ENCODE results near the gene SYNDIG1.

SYNDIG1 gene

DNA sequence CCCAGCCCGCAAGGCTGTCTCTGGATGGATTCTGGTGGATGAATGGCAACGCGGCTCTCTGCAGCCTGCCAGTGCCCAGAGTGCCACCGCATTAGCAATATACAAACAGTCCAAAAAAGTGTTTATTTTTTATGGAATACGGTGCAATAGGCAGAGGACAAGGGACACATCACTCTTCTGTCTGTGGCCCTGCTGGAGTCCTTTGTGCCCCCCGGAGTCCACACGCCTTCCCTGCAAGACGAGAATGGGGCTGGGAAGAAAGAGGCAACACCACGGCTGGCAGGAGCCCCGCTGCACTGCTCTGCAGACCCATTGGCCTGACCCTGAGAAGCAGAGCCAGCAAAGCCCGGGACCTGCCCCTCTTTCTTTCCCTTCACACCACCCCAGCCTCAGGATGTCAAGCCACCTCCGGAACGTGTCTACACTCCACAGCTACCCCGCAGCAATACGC is 196.3 kb downstream of the SYNDIG1 start:
- H3K4me3 ChIP-seq (ENCODE audit: low read length) = no peak overlapping the region
- no peaks in the 10 kb centered on the region for H3K27me3 ChIP-seq (ENCODE audit: control insufficient read depth, insufficient read depth, low read length)
- no peaks in the 10 kb centered on the region for H3K4me1 ChIP-seq (ENCODE audit: control insufficient read depth, insufficient read depth, low read length)
- no peak overlapping the region for H3K27ac ChIP-seq (ENCODE audit: low read depth, low read length)
- H3K36me3 ChIP-seq (ENCODE audit: control insufficient read depth, insufficient read depth, low read length) = no peaks in the 10 kb centered on the region
- no peak overlapping the region for H3K9ac ChIP-seq (ENCODE audit: low read length)

DNA sequence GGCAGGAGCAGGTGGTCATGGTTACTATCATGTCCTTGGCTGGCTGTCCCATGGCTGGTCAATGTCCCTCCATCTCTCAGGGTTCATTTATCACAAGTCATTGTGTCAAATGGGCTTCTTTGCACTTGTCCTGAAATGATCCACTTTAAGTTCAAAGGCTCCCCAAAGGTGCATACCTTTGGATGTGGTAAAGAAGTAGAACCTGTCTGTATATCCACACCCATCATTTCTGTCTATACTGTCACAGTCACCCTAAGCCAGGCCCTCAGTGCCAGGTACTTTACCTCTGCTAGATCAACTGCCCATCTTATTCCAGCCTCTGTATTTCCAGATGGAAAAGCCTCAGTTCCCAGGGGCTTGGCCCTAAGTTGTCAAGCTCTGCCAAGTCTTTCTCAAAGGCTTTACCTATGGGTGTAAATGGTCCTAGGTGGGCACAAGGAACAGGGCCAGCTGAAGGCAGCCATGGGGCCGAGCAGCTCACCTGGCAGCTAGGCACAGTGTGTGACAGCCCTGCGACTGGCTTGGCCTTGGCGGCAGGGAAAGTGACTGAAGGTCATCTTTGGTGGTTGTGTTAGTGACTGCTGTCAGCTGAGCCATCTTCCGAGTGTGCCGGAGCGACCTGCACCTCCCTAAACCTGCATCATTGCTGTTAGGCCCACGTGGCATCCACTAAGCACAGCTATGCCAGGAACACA is 198.4 kb downstream of the SYNDIG1 start:
- H3K27me3 ChIP-seq (ENCODE audit: control insufficient read depth, insufficient read depth, low read length) = no peaks in the 10 kb centered on the region
- no peak overlapping the region for H3K4me3 ChIP-seq (ENCODE audit: low read length)
- H3K36me3 ChIP-seq (ENCODE audit: control insufficient read depth, insufficient read depth, low read length) = no peaks in the 10 kb centered on the region
- no peak overlapping the region for H3K9ac ChIP-seq (ENCODE audit: low read length)
- H3K4me1 ChIP-seq (ENCODE audit: control insufficient read depth, insufficient read depth, low read length) = no peaks in the 10 kb centered on the region
- H3K27ac ChIP-seq (ENCODE audit: low read depth, low read length) = no peak overlapping the region

DNA sequence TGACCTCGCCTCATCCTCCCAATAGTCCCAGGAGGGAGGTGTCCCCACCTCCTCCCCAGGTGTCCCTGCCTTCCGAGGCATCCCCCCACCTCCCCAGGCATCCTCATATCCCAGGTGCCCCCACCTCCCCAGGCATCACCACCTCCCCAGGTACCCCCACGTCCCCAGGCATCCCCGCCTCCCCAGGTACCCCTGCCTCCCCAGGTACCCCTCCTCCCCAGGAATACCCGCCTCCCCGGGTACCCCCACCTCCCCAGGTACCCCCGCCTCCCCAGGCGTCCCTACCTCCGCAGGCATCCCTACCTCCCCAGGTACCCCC is 198.9 kb downstream of the SYNDIG1 start:
- Histone ChIP-seq H3K4me1 (ENCODE audit: control insufficient read depth, insufficient read depth, low read length) (no peaks in the 10 kb centered on the region), H3K27ac (ENCODE audit: low read depth, low read length) (no peak overlapping the region), H3K36me3 (ENCODE audit: control insufficient read depth, insufficient read depth, low read length) (no peaks in the 10 kb centered on the region), H3K9ac (ENCODE audit: low read length) (no peak overlapping the region), H3K4me3 (ENCODE audit: low read length) (no peak overlapping the region), H3K27me3 (ENCODE audit: control insufficient read depth, insufficient read depth, low read length) (no peaks in the 10 kb centered on the region)

DNA sequence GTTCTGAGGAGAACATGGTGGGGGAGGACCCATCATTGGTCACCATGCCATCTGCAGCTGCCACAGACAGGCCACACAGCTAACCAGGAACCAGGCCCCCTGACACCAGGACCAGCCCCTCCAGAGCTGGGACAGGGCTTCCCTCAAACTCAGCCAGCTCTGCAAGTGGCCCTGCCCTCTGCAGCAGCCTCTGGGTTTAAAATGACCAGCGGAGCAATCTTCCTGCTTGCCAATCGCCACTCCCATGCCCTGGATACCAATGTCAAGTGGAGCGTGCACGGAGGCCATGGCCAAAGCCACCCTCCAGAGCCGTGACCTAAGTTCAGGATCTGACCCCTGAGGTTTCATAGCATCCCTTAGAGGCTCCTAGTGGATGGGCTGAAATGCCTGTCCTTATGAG is 199.4 kb downstream of the SYNDIG1 start:
- H3K27ac ChIP-seq (ENCODE audit: low read depth, low read length) = no peak overlapping the region
- H3K4me1 ChIP-seq (ENCODE audit: control insufficient read depth, insufficient read depth, low read length) = no peaks in the 10 kb centered on the region
- H3K9ac ChIP-seq (ENCODE audit: low read length) = no peak overlapping the region
- H3K36me3 ChIP-seq (ENCODE audit: control insufficient read depth, insufficient read depth, low read length) = no peaks in the 10 kb centered on the region
- H3K4me3 ChIP-seq (ENCODE audit: low read length) = no peak overlapping the region
- no peaks in the 10 kb centered on the region for H3K27me3 ChIP-seq (ENCODE audit: control insufficient read depth, insufficient read depth, low read length)

DNA sequence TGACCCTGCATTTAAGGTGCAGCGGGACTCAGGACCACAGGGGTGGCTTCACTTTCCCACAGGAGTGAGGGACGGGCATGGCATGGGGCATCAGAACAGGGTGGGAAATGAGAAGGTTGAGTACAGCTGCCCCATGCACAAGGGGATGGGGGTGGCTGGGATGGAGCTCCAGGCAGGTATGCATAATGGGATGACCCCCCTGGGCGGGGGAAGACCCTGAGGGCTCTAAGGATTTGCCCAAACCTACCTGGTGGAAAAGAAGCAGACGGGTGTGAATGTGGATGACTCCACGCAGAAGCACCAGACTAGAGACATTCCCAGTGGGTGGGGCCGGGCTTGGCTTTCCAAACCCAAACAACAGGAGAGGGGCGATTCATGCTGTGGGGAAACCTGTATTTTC is 200.3 kb downstream of the SYNDIG1 start:
- H3K36me3 ChIP-seq (ENCODE audit: control insufficient read depth, insufficient read depth, low read length) = no peaks in the 10 kb centered on the region

DNA sequence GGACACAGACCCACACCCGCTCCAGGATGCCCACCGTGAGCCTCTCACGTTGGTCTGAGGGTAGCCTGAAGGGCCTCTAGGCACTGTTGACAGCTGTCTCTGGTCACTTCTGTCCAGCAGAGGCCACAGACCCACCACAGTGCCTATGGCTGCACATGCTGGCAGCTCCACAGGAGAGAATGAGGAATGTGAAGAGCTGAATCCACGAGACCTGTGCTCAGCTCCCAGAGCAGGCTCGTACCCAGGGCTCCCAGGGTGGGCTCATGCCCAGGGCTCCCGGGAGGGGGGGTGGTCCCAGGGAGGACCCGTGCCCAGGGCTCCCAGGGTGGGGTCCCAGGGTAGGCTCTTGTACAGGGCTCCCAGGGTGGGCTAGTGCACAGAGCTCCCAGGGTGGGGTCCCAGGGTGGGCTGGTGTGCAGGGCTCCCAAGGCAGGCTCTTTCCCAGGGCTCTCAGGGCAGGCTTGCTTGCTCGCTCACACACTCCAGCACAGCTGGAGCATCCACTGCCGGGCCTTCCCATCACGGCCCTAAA is 201.0 kb downstream of the SYNDIG1 start:
- H3K4me1 ChIP-seq (ENCODE audit: control insufficient read depth, insufficient read depth, low read length) = no peaks in the 10 kb centered on the region
- no peaks in the 10 kb centered on the region for H3K27me3 ChIP-seq (ENCODE audit: control insufficient read depth, insufficient read depth, low read length)
- no peak overlapping the region for H3K9ac ChIP-seq (ENCODE audit: low read length)
- no peak overlapping the region for H3K27ac ChIP-seq (ENCODE audit: low read depth, low read length)
- no peak overlapping the region for H3K4me3 ChIP-seq (ENCODE audit: low read length)
- no peaks in the 10 kb centered on the region for H3K36me3 ChIP-seq (ENCODE audit: control insufficient read depth, insufficient read depth, low read length)

More for the DNA sequence above, 200.3 kb downstream of the SYNDIG1 start:
- Histone ChIP-seq H3K27ac (ENCODE audit: low read depth, low read length) (no peak overlapping the region), H3K4me1 (ENCODE audit: control insufficient read depth, insufficient read depth, low read length) (no peaks in the 10 kb centered on the region), H3K4me3 (ENCODE audit: low read length) (no peak overlapping the region), H3K27me3 (ENCODE audit: control insufficient read depth, insufficient read depth, low read length) (no peaks in the 10 kb centered on the region), H3K9ac (ENCODE audit: low read length) (no peak overlapping the region)

DNA sequence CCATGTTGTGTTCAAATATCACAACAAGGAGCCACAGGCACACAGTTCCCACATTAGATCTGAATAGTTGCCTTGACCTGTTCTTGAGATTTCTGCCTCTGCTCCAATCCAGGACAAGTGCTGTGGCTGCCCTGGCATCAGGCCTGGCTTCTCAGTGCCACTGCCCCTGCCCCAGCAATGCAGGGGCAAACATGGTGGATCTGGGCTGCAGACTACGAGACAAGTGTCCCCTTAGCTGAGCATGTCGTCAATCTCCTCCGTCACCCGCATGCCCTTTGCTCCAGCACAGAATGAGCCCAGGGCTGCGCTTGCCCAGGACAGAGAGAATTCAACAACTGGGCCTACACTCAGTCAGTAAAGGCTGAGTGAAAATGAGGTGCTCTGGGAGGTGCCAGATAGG is 201.6 kb downstream of the SYNDIG1 start:
- no peaks in the 10 kb centered on the region for H3K27me3 ChIP-seq (ENCODE audit: control insufficient read depth, insufficient read depth, low read length)
- no peaks in the 10 kb centered on the region for H3K4me1 ChIP-seq (ENCODE audit: control insufficient read depth, insufficient read depth, low read length)
- H3K36me3 ChIP-seq (ENCODE audit: control insufficient read depth, insufficient read depth, low read length) = no peaks in the 10 kb centered on the region
- no peak overlapping the region for H3K9ac ChIP-seq (ENCODE audit: low read length)
- no peak overlapping the region for H3K27ac ChIP-seq (ENCODE audit: low read depth, low read length)
- H3K4me3 ChIP-seq (ENCODE audit: low read length) = no peak overlapping the region

DNA sequence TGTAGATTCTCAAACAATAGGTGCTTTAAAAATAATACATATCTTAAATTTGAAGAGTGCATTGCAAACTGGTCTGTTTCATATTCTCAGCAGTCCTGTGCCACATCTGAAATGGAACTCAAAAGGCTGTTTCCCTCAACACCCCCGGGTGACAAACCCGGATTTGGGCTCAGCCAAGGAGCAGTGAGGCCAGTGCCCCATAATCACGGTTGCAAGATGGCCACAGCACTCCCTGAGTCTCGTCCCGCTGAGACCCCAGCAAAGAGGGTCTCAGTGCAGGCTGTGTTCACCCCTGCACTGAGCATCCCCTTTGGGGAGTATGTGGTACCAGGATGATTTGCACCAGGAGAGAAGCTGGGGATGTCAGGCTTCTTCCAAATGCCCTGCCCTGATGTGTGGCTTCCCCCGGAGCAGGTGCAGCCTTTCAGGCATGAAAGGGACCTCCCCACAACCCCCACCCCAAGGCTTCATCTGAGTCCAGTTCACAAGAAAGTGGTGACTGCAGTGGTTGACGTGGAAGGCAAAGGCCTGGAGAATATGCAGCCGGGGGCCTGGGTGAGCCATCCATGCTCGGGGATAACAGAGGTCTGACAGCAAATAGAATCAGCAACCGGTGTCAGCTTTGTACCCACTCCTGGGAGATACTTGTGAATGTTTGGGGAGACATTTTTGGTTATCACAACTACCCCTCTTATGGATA is 202.9 kb downstream of the SYNDIG1 start:
- H3K27ac ChIP-seq (ENCODE audit: low read depth, low read length) = no peak overlapping the region
- H3K4me3 ChIP-seq (ENCODE audit: low read length) = no peak overlapping the region
- H3K36me3 ChIP-seq (ENCODE audit: control insufficient read depth, insufficient read depth, low read length) = no peaks in the 10 kb centered on the region
- no peaks in the 10 kb centered on the region for H3K27me3 ChIP-seq (ENCODE audit: control insufficient read depth, insufficient read depth, low read length)
- H3K9ac ChIP-seq (ENCODE audit: low read length) = no peak overlapping the region
- H3K4me1 ChIP-seq (ENCODE audit: control insufficient read depth, insufficient read depth, low read length) = no peaks in the 10 kb centered on the region

DNA sequence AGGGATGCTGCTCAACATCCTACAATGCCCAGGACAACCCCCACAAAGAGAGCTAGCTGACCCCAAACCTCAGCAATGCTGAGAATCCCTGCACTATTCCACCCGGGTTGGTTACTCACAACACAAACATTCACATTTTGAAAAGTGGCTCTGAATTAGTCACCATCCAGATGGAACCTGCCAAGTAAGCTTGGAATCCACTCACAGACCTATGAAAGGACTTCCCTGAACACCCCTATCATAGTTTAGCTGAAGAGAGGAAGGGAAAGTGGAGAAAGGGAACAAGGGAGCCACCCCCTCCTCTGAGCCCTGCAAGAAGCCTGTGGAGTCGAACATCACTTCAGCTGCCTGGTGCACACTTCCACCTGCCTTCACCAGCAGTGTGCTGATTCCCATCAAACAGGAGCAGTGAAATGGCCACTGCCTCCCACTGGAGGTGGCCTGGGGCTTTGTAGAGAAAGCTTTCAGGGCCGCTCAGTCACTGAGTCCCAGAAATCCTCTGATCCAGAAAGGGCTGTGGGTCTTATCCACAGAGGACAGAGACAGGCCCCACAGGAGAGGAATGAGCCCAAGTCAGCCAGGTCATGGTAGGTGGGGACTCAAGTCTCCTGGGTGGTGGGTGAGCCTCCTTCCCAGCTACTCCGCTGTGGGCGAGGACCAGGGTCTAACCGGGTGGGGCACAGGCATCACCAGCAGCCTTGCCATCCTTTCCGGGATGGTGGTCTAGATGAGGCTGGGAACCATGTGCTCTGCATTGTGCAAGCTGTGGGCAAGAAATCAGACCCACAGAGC is 203.7 kb downstream of the SYNDIG1 start:
- Histone ChIP-seq H3K4me1 (ENCODE audit: control insufficient read depth, insufficient read depth, low read length) (no peaks in the 10 kb centered on the region), H3K27me3 (ENCODE audit: control insufficient read depth, insufficient read depth, low read length) (no peaks in the 10 kb centered on the region), H3K4me3 (ENCODE audit: low read length) (no peak overlapping the region), H3K36me3 (ENCODE audit: control insufficient read depth, insufficient read depth, low read length) (no peaks in the 10 kb centered on the region), H3K9ac (ENCODE audit: low read length) (no peak overlapping the region), H3K27ac (ENCODE audit: low read depth, low read length) (no peak overlapping the region)

DNA sequence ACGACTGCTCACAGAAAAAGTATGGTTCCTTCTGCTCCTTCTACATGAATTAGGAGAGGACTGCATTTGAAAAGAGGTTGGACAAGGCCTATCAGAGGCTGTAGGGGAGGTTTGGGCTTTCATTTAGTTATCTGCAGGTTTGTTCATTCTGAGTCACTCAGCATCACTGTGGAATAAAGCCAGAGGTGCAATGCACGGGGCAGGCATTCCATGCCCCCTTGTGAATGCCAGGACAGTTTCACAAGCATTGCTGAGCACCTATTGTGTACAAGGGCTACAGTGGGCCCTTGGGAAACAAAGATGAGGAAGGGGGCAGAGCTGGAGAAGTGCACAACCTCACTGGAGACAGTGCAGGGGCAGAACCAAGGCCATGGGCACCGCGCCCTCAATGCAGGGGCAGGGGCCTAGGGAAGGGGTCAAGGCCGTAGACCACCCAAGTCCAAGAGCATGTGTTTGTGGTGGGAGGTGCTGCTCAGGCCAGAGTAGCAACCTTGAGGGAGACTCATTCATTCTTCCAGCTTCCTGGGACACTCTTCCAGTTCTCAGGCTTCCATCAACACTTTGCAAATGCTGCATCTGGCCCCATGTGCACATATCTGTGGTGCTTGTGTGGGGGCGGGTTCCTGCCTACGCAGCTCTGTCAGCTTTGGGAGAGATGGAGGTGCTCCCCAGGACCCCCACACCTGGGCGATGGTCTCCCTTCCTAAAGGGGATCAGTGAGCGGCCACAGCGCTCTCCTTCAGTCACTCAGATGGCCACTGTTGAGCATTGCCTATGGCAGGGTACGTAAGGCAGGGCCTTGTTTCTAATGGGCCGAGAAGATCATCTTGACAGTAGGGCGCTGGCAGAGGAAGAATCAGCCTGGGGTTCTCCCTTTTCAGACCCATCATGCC is 204.5 kb downstream of the SYNDIG1 start:
- no peaks in the 10 kb centered on the region for H3K27me3 ChIP-seq (ENCODE audit: control insufficient read depth, insufficient read depth, low read length)
- H3K9ac ChIP-seq (ENCODE audit: low read length) = no peak overlapping the region
- no peak overlapping the region for H3K27ac ChIP-seq (ENCODE audit: low read depth, low read length)
- no peaks in the 10 kb centered on the region for H3K4me1 ChIP-seq (ENCODE audit: control insufficient read depth, insufficient read depth, low read length)
- H3K4me3 ChIP-seq (ENCODE audit: low read length) = no peak overlapping the region
- no peaks in the 10 kb centered on the region for H3K36me3 ChIP-seq (ENCODE audit: control insufficient read depth, insufficient read depth, low read length)

DNA sequence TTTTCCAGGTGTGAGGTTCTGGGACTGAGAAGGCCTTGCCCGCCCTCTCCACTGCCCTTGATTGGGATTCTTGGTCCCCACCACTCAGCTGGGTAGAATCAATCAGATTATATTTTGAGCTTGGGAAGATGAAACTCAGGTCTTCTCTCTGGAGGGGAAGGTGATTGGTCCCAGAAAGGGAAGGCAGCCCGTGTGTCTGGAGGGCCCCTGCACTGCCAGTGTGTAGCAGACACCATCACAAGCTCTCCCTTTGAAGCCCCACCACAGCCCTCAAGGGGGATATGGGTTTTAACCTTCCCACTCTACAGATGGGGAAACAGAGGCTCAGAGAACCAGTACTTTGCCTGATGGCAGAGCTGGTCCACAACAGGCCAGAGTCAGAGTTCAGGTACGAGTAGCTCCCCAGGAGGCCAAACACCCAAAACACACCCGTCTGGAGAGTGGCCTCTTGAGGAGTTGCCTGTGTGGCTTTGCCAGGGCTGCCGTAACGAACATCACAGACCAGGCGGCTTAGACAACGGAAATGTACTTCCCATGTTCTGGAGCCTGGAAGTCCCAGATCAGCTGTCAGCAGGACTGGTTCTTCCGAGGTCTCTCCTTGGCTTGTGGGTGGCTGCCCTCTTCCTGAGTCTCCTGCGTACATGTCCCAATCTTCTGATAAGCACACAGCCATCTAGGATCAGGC is 205.6 kb downstream of the SYNDIG1 start:
- Histone ChIP-seq H3K36me3 (ENCODE audit: control insufficient read depth, insufficient read depth, low read length) (no peaks in the 10 kb centered on the region), H3K27ac (ENCODE audit: low read depth, low read length) (no peak overlapping the region), H3K4me1 (ENCODE audit: control insufficient read depth, insufficient read depth, low read length) (no peaks in the 10 kb centered on the region), H3K4me3 (ENCODE audit: low read length) (no peak overlapping the region), H3K9ac (ENCODE audit: low read length) (no peak overlapping the region), H3K27me3 (ENCODE audit: control insufficient read depth, insufficient read depth, low read length) (no peaks in the 10 kb centered on the region)
